Measurements from ENCODE around the gene SART3. TPM values are rescaled to one million over a fixed set of nuclear protein-coding genes. Genes with fewer than 3 reads are reported as not detected.

SART3 gene
- total and polyA plus RNA-seq, 2 of the 4 experiments (the other 2 are of a cell fraction), result 22.6 to 37.8 TPM

DNA sequence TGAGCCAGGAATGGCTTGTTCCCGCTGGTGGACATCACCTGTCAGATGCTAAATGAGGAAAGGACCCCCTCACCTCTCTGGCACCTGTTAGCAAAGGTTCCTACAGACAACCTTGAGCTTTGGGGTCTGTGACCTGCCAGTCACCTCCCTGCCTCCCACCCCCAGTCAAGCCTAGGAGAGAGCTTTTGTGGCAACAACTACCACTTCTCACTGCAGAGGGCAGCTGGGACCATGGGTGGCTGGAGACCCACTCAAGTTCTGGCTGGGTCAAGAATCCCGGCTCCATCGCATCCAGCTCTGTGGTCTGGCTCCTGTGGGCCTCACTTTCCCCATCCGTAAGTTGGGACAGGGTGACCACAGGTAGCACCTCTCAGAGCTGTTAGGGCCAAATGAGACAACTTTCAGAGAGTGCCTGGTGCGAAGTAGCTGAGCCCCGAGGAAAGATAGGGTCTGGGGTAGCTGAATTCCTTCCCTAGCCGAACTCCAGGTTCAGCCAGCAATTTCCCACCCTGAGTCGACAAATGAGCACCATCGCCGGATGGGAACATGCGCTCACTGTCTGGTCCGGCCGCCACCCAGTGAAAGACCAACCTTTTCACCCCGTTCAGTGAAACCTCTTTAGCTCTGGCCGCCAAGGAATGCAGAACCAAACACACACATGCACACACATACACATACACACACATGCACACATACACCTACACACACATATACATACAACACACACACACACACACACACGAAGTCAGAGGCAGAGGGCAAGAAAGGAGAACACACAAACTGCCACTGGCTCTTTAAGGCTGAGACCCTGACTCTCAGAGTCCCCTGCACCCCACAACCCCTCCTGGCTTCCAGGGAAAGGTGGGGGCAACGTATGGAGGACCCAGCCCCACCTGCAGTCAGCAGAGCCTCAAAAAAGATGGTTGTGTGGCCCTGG lies 35.0 kb upstream of the SART3 start:
- peak overlapping the region; percentile 80 for H2AK9ac ChIP-seq (replicated peaks; ENCODE audit: low read depth, low read length, poor library complexity)
- no peak overlapping the region for H3K4me3 ChIP-seq (ENCODE audit: insufficient read depth, low read depth, low read length)
- peak overlapping the region; percentile 45; the same call in 1 of the 2 replicates for H2AK5ac ChIP-seq (ENCODE audit: low read depth, low read length)
- dilution Hi-C loops (cut with HindIII; ENCODE audit: low sequenced_read_pairs, unreplicated experiment), result no loop called here
- H2BK15ac ChIP-seq (ENCODE audit: low read depth, low read length), result no peak overlapping the region
- H3K79me1 ChIP-seq (ENCODE audit: low read depth in 1 of 2, low read length in 2 of 2), result peaks cover 0 to 7% of the 10 kb centered on the region in 2 experiments; a peak in 2 of 4 replicates
- no peak overlapping the region for H3K4ac ChIP-seq (ENCODE audit: low read depth, low read length)
- H3K9me1 ChIP-seq (ENCODE audit: insufficient read depth, low read length), result peaks cover 7% of the 10 kb centered on the region; the same call in 1 of the 2 replicates
- H3K23ac ChIP-seq (ENCODE audit: low read depth, low read length), result peak overlapping the region; percentile 71; the same call in 1 of the 2 replicates
- no peak overlapping the region; the same call in 1 of the 2 replicates for H3K4me2 ChIP-seq (ENCODE audit: low read depth, low read length)
- no peak overlapping the region for H2BK120ac ChIP-seq (ENCODE audit: low read depth, low read length)
- DNase-seq, result no peak
- WGBS, 2 experiments (ENCODE audit: extremely low coverage in 2 of 2, insufficient read length in 1 of 2), result 64% methylated on average over 12 of the region's 17 CpGs; no CpG with 5 or more reads in 1 of the 2 experiments
- H4K20me1 ChIP-seq (ENCODE audit: insufficient read depth, low read length), result no peaks in the 10 kb centered on the region
- H3K56ac ChIP-seq (ENCODE audit: extremely low read depth, insufficient read depth, low read length), result no peak overlapping the region
- peaks cover 3% of the 10 kb centered on the region; the same call in 1 of the 2 replicates for H3K4me1 ChIP-seq (ENCODE audit: control insufficient read depth, insufficient read depth, low read length)
- POLR2A ChIA-PET (ENCODE audit: unreplicated experiment), result no interaction called here
- H2BK20ac ChIP-seq (ENCODE audit: low read depth, low read length), result no peak overlapping the region; the same call in 1 of the 2 replicates
- no peak overlapping the region for H2BK5ac ChIP-seq (ENCODE audit: low read depth, low read length, poor library complexity, severe bottlenecking)
- H3K27ac ChIP-seq (ENCODE audit: insufficient read depth, low read length), result no peak overlapping the region
- H2AFZ ChIP-seq (replicated peaks; ENCODE audit: low read length, poor library complexity), result no peak overlapping the region
- no peak overlapping the region for H4K8ac ChIP-seq (ENCODE audit: low read depth in 2 of 2, low read length in 2 of 2)
- H3K14ac ChIP-seq (replicated peaks; ENCODE audit: low read depth, low read length), result no peak overlapping the region; the same call in 1 of the 2 replicates
- no peak overlapping the region for H3K18ac ChIP-seq (ENCODE audit: low read depth, low read length)
- no peak overlapping the region for H4K91ac ChIP-seq (ENCODE audit: insufficient read depth, low read depth, low read length)
- no peak overlapping the region for H3K9ac ChIP-seq (ENCODE audit: low read depth, low read length)
- H3K36me3 ChIP-seq (ENCODE audit: control insufficient read depth, insufficient read depth, low read length), result peaks cover 2% of the 10 kb centered on the region; the same call in 1 of the 2 replicates
- BruUV-seq (replicated peaks), result no TSS peak
- CTCF ChIA-PET, result no interaction called here
- H4K5ac ChIP-seq (ENCODE audit: low read depth, low read length), result no peak overlapping the region
- TF ChIP-seq, protein P1, sequence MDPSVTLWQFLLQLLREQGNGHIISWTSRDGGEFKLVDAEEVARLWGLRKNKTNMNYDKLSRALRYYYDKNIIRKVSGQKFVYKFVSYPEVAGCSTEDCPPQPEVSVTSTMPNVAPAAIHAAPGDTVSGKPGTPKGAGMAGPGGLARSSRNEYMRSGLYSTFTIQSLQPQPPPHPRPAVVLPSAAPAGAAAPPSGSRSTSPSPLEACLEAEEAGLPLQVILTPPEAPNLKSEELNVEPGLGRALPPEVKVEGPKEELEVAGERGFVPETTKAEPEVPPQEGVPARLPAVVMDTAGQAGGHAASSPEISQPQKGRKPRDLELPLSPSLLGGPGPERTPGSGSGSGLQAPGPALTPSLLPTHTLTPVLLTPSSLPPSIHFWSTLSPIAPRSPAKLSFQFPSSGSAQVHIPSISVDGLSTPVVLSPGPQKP (IDR thresholded peaks at IDR 0.05; ENCODE audit: borderline replicate concordance, low read depth, low read length), result no peak
- no peak for TF ChIP-seq CHD1 (IDR thresholded peaks at IDR 0.05; ENCODE audit: low read depth, low read length)
- no peak for TF ChIP-seq RFX5 (IDR thresholded peaks at IDR 0.05; ENCODE audit: low read depth, low read length)
- TF ChIP-seq CEBPB (IDR thresholded peaks at IDR 0.05; ENCODE audit: low read depth, low read length), result no peak
- TF ChIP-seq, protein P2, sequence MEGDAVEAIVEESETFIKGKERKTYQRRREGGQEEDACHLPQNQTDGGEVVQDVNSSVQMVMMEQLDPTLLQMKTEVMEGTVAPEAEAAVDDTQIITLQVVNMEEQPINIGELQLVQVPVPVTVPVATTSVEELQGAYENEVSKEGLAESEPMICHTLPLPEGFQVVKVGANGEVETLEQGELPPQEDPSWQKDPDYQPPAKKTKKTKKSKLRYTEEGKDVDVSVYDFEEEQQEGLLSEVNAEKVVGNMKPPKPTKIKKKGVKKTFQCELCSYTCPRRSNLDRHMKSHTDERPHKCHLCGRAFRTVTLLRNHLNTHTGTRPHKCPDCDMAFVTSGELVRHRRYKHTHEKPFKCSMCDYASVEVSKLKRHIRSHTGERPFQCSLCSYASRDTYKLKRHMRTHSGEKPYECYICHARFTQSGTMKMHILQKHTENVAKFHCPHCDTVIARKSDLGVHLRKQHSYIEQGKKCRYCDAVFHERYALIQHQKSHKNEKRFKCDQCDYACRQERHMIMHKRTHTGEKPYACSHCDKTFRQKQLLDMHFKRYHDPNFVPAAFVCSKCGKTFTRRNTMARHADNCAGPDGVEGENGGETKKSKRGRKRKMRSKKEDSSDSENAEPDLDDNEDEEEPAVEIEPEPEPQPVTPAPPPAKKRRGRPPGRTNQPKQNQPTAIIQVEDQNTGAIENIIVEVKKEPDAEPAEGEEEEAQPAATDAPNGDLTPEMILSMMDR (conservative IDR thresholded peaks at IDR 0.05; ENCODE audit: low read depth, low read length), result no peak
- no peak for TF ChIP-seq FOS (IDR thresholded peaks at IDR 0.05; ENCODE audit: low read depth, low read length)
- 0 out of 2 replicates have a peak, but pooled peaks cover 2% of the 10 kb centered on the region for H3K27me3 ChIP-seq (ENCODE audit: control insufficient read depth, insufficient read depth, low read length)
- H3K9me3 ChIP-seq (ENCODE audit: control insufficient read depth, insufficient read depth, low read length), result no peaks in the 10 kb centered on the region
- in situ Hi-C loops (cut with MboI; ENCODE audit: low sequenced_read_pairs), result no loop called here
- ATAC-seq (ENCODE audit: low read depth), result no peak
- intact Hi-C loops (cut with micrococcal nuclease), result no loop called here

All from IMR-90 (cell line).